GM20000 (cell line): ENCODE data around the gene OMG.

Experiments
- DNase-seq: peaks from one replicate; pipeline ENCODE4 v3.0.0; 2012; ENCODE audit warnings: low spot score
- TF ChIP-seq, protein P1 (sequence below): IDR thresholded peaks from 2 replicates; pipeline ENCODE4 v1.5.1; 2012; ENCODE audit warnings: mild to moderate bottlenecking, control low read depth; ENCODE audit errors: extremely low read depth, missing control alignments

The OMG gene

DNA sequence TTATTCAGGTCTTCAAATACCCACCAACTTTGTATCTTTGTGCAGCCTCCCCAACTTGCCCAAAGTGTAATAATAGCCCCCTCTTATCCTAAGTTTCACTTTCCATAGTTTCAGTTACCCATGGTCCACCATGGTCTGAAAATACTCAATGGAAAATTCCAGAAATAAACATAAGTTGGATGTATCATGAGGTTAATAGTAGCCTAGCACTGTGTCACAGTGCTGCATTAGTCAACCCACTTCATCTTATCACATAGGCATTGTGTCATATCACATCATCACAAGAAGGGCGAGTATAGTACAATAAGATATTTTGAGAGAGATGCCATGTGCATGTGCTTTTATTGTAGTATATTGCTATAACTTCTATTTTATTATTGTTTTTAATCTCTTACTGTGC lies 21.9 kb downstream of the OMG start:
- TF ChIP-seq, protein P1, sequence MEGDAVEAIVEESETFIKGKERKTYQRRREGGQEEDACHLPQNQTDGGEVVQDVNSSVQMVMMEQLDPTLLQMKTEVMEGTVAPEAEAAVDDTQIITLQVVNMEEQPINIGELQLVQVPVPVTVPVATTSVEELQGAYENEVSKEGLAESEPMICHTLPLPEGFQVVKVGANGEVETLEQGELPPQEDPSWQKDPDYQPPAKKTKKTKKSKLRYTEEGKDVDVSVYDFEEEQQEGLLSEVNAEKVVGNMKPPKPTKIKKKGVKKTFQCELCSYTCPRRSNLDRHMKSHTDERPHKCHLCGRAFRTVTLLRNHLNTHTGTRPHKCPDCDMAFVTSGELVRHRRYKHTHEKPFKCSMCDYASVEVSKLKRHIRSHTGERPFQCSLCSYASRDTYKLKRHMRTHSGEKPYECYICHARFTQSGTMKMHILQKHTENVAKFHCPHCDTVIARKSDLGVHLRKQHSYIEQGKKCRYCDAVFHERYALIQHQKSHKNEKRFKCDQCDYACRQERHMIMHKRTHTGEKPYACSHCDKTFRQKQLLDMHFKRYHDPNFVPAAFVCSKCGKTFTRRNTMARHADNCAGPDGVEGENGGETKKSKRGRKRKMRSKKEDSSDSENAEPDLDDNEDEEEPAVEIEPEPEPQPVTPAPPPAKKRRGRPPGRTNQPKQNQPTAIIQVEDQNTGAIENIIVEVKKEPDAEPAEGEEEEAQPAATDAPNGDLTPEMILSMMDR, result no peak
- no peak for DNase-seq

DNA sequence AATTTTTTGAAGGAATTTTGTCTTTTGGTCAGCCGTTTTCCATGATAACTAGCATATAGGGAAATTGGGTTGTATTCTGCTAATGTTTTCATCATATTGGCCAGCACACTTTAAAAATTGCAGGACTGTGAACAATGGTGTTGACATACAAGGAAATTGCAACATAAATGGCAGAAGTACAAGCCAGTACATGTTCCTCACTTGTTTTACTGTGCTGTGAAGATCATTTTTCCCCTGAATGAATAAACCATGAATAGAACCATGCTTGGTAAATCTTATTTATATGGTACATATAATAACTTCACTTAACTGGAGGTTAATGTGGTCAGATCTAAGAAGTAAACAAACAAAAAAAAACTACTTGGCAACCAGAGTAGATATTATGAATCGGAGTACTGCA lies 22.8 kb downstream of the OMG start:
- no peak for DNase-seq
- TF ChIP-seq, protein P1, result no peak

DNA sequence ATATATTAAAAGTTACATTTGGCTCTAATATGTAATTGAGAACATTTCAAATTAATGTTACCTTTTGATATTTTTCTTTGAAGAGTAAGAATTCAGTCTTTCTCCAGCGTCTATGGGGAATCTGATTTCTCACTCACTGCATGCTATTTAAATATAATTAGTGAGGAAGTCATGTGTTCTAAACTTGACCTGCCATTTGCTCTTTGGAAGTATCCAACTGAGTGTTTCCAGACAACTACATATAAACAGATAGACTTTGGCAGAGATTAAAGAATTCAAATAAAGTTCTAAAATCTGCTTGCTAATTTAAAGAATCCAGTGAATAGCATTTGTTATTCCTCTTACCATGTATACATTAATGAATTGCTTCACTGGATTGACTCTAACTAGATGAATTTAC lies 23.5 kb downstream of the OMG start:
- TF ChIP-seq, protein P1, result no peak
- no peak for DNase-seq

DNA sequence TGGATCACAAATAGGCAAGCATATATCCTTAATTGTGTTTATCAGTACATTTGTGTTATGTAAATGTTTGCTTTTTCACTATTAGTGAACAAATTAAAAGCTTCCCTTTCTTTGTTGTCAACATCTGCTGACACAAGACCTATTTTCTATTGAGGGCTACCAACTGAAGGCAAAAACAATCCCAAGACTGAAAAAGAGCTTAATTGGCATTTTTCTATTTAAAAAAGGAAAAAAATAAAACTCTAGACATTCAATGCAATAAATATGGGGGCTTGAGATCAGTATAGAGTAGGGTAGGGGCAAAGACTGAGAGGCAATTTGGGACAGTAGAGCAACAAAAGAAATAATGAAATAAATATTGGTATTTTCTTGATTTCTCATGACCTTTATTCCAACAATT lies 24.2 kb downstream of the OMG start:
- no peak for DNase-seq
- TF ChIP-seq, protein P1, result no peak

DNA sequence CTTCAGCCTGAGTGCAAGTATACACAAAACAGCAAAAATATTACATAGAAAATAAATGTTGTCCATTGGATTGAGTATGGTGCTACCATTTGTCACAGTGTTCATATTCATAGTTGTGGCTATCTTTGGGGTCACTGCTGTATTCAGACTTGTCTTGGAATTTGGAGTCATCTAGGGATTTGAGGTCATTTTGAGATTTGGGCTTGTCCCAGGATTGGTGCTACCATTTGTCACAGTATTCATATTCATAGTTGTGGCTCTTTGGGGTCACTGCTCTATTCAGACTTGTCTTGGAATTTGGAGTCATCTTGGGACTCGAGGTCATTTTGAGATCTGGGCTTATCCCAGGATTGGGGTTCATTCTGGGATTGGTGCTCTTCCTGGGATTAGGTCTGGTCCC lies 24.8 kb downstream of the OMG start:
- TF ChIP-seq, protein P1, result no peak
- DNase-seq, result no peak

DNA sequence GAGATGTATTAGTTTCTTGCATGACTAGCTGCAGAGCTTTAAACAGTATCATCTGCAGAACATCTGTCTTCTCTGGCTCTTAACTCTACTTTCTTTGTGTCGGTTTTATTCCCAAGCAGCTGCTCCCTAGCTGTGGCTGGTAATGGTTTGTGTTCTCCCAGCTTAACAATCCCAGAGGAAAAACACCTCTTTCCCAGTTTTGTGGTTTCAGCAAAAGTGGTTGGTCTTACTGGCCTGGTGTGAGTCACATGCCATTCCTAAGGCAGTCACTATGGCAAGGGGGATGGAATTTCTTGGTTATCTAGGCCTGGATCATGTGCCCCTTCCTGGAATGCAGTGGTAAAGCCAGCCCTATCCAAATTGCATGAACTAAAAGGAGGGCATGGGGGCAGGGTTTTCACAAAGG lies 27.5 kb downstream of the OMG start:
- DNase-seq, result no peak
- TF ChIP-seq, protein P1, result no peak

DNA sequence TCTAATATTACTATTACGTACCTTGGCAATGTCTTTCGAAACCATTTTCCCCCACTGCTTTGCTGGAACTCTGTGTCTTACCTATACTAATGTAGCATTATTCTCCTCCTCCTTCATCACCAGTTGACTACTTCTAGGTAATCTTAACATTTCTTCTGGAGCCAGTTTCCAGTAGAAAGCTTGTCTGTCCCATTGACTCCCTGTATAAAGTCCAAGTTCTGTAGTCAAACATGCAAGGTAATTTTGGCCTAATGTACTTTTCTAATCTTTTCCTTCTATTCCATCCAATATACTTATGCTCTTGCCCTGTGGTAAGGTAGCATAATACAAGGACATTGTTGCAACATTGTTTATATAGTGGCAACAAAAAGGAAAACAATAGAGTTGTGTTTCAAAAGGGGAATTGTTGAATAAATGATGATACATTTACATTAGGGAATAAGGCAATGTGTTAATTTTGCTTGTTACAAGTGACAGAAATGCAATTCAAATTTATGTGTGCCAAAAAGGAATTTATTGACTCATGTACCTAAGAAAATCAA lies 27.9 kb downstream of the OMG start:
- DNase-seq, result no peak

More for the DNA sequence above, 27.9 kb downstream of the OMG start:
- TF ChIP-seq, protein P1, result no peak
